ENCODE data around the gene WNT7A. TPM values are rescaled to one million over a fixed set of nuclear protein-coding genes. Genes with fewer than 3 reads are reported as not detected.

The WNT7A gene
- total and polyA plus RNA-seq, 2 experiments from 2014 or later = not detected

DNA sequence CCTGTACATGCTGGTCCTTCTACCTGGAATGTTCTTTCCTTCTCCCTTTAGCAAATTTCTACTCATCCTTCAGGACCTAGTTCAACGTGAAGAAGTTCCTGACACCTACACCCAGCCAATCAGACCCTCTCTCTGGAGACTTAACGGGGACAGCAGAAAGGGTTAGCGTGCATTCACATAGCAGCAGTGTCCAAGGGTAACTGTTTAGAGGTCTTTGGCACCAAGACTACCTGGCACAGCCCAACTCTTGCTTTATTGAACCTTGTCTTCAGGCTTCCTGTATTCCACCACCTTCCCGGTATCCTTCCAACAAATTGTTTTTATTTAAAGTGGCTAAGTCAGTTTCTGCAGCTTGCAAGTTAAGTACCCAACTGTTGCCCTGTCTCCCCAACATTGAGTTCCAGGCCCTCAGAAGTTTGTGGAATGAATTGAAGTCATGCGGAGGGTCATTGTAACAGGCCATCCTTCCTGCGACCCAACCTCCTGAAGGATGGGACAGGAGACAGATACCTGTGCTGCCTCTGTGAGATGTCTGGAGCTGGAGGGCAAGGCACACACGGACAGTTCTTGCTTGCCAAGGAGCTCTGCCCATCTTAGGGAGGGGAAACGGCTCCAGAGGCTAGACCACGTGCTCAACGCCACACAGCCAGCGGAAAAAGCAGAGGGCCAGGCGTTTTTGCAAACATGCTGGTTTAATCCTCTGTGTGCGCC is 14.4 kb upstream of the WNT7A start:
- TF ChIP-seq, protein P1, sequence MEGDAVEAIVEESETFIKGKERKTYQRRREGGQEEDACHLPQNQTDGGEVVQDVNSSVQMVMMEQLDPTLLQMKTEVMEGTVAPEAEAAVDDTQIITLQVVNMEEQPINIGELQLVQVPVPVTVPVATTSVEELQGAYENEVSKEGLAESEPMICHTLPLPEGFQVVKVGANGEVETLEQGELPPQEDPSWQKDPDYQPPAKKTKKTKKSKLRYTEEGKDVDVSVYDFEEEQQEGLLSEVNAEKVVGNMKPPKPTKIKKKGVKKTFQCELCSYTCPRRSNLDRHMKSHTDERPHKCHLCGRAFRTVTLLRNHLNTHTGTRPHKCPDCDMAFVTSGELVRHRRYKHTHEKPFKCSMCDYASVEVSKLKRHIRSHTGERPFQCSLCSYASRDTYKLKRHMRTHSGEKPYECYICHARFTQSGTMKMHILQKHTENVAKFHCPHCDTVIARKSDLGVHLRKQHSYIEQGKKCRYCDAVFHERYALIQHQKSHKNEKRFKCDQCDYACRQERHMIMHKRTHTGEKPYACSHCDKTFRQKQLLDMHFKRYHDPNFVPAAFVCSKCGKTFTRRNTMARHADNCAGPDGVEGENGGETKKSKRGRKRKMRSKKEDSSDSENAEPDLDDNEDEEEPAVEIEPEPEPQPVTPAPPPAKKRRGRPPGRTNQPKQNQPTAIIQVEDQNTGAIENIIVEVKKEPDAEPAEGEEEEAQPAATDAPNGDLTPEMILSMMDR (IDR thresholded peaks at IDR 0.05; ENCODE audit: low read depth, low read length) = no peak
- no peak overlapping the region for H3K4me3 ChIP-seq
- H3K9me3 ChIP-seq (ENCODE audit: low read depth) = no peaks in the 10 kb centered on the region
- DNase-seq (ENCODE audit: low read depth in 1 of 2, low spot score in 1 of 2) = no peak
- H3K27me3 ChIP-seq = peaks cover 19% of the 10 kb centered on the region
- H3K27ac ChIP-seq = no peak overlapping the region
- H3K4me1 ChIP-seq (ENCODE audit: low read depth) = peaks cover 6% of the 10 kb centered on the region
- no peaks in the 10 kb centered on the region for H3K36me3 ChIP-seq

DNA sequence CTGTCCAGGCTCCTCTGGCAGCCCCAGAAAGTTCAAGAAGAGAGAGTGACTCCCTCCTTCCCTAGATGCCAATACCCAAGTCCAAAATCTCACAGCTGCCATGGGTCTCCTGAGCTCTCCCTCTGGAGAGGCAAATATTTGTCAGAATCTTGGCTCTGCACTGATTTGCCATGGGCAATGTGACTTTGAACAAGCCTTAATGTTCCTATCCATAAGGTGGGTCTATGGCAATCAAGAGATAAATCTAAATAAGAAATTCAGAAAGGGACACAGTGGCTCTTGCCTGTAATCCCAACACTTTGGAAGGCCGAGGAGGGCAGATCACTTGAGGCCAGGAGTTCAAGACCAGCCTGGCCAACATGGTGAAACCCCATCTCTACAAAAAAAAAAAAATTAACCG is 12.4 kb upstream of the WNT7A start:
- Histone ChIP-seq H3K27ac (no peak overlapping the region), H3K4me1 (ENCODE audit: low read depth) (peaks cover 6% of the 10 kb centered on the region), H3K27me3 (peaks cover 27% of the 10 kb centered on the region), H3K9me3 (ENCODE audit: low read depth) (no peaks in the 10 kb centered on the region), H3K4me3 (no peak overlapping the region), H3K36me3 (no peaks in the 10 kb centered on the region)
- DNase-seq (ENCODE audit: low read depth in 1 of 2, low spot score in 1 of 2) = no peak
- TF ChIP-seq, protein P1 (IDR thresholded peaks at IDR 0.05; ENCODE audit: low read depth, low read length) = no peak

DNA sequence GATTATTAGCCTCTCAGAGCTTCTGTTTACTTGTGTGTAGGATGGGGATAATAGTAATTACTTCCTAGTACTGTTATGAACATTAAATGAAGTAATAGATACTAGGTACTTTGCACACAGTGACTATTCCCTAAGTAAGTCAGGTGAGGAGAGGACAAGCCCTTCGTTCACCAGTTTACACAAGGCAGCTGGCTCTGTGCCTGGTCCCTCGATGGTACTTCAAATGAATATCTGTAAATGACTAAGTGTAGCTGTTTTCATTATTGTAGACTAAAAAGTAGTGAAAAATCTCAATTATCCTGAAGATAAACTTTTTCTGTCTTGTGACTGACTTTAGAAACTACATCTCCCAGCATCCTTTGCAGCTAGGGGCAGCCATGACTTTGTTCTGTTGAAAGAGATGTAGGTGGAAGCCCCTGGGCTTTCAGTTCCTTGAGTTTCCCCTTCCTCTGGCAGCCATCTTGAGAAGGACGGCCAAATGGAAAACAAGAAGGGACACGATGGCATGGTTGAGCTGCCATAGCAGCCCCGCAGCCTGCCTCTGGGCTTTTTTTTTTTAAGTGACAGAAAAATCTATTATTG is 11.7 kb upstream of the WNT7A start:
- Histone ChIP-seq H3K4me3 (no peak overlapping the region), H3K4me1 (ENCODE audit: low read depth) (peaks cover 6% of the 10 kb centered on the region), H3K27ac (no peak overlapping the region), H3K27me3 (peaks cover 33% of the 10 kb centered on the region), H3K9me3 (ENCODE audit: low read depth) (no peaks in the 10 kb centered on the region), H3K36me3 (no peaks in the 10 kb centered on the region)
- TF ChIP-seq, protein P1 (IDR thresholded peaks at IDR 0.05; ENCODE audit: low read depth, low read length) = no peak
- no peak for DNase-seq (ENCODE audit: low read depth in 1 of 2, low spot score in 1 of 2)

DNA sequence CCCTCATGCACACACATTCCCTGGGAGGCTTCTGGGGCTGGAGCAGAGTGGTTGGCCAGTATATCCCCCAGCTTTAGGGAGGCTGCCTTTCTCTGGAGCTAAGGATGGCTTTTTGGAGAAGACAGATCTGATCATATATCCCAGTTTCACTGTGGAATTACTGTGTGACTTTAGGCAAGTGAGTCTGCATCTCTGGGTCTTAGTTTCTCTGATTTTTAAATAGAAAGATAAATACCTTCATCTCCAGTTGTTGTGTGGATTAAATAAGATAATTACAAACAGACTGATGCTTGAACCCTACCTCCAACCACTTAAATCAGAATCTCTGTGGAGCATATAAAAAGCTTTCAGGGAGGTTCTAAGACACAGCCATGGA is 11.1 kb upstream of the WNT7A start:
- DNase-seq (ENCODE audit: low read depth in 1 of 2, low spot score in 1 of 2) = no peak
- peaks cover 38% of the 10 kb centered on the region for H3K27me3 ChIP-seq
- H3K4me3 ChIP-seq = no peak overlapping the region
- TF ChIP-seq, protein P1 (IDR thresholded peaks at IDR 0.05; ENCODE audit: low read depth, low read length) = no peak
- no peak overlapping the region for H3K27ac ChIP-seq
- no peaks in the 10 kb centered on the region for H3K9me3 ChIP-seq (ENCODE audit: low read depth)
- peaks cover 2% of the 10 kb centered on the region for H3K4me1 ChIP-seq (ENCODE audit: low read depth)
- no peaks in the 10 kb centered on the region for H3K36me3 ChIP-seq

DNA sequence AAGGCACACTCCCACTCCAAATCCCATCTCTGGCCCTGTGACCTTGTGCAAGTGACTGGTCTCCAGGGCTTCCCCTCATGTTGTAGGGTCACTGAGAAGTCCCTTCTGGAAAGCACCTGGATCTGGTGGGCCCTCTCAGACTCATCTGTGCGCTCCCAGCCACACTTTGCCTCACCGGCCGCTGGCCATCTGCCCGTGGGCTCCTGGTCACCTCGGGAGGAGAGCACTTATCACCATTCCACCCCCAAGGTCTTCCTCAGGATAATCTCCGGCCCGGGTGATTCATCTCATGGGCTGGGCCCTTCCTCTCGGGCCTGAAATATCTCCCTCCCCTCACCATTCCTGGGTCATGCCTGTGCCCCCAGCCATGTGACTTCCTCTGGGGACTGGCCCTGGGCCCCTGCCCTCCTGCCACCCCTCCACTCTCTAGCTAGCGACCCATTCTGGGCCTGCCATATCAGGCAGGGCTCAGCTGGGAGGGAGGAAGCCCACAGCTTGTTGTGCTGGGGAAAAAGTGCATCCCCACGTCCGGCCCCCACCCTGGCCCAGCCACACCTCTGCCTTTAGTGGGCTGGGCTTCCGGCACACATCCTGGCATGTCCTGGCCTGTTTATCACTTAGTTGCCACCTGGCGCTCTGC is 10.6 kb upstream of the WNT7A start:
- Histone ChIP-seq H3K9me3 (ENCODE audit: low read depth) (no peaks in the 10 kb centered on the region), H3K36me3 (no peaks in the 10 kb centered on the region), H3K4me1 (ENCODE audit: low read depth) (no peaks in the 10 kb centered on the region), H3K4me3 (no peak overlapping the region), H3K27me3 (peaks cover 43% of the 10 kb centered on the region), H3K27ac (no peak overlapping the region)
- DNase-seq (ENCODE audit: low read depth in 1 of 2, low spot score in 1 of 2) = no peak
- TF ChIP-seq, protein P1 (IDR thresholded peaks at IDR 0.05; ENCODE audit: low read depth, low read length) = no peak
